OCI-M2 (cell line): Measurements from ENCODE around the gene TNS3.
"Not testable (repeated sequence)": the region's sequence is repeated elsewhere in the genome, so short reads cannot be mapped to it uniquely, and the experiment has no call there.

ENCODE experiments used
- DNase-seq: peaks from one replicate; lab custom pipeline; 2025; ENCODE audit not compliant: unreplicated experiment; lab: John Stamatoyannopoulos, UW

The TNS3 gene

GRCh38 chr7:47474211-47474936 is 107.5 kb downstream of the TNS3 start:
- no peak for DNase-seq

- no peak for DNase-seq
These were observed 108.3 kb downstream of the TNS3 start for GRCh38 chr7:47473499-47474210.

- DNase-seq: no peak
These were observed 109.3 kb downstream of the TNS3 start for GRCh38 chr7:47472444-47473157.

GRCh38 chr7:47471831-47472230 is 110.1 kb downstream of the TNS3 start:
- no peak for DNase-seq

GRCh38 chr7:47471358-47471703 is 110.6 kb downstream of the TNS3 start:
- no peak for DNase-seq

- DNase-seq: no peak
These were observed 111.1 kb downstream of the TNS3 start for GRCh38 chr7:47470567-47471357.

- DNase-seq: not testable (repeated sequence)
These were observed 112.1 kb downstream of the TNS3 start for GRCh38 chr7:47469846-47470245.

- no peak for DNase-seq
These were observed 115.1 kb downstream of the TNS3 start for GRCh38 chr7:47466832-47467231.

- no peak for DNase-seq
These were observed 116.7 kb downstream of the TNS3 start for GRCh38 chr7:47465191-47465590.

- no peak for DNase-seq
These were observed 117.6 kb downstream of the TNS3 start for GRCh38 chr7:47464266-47464665.

GRCh38 chr7:47461746-47462145 is 120.2 kb downstream of the TNS3 start:
- DNase-seq: no peak

GRCh38 chr7:47461161-47461560 is 120.8 kb downstream of the TNS3 start:
- no peak for DNase-seq

GRCh38 chr7:47460251-47460989 is 121.5 kb downstream of the TNS3 start:
- DNase-seq: no peak

GRCh38 chr7:47458486-47458885 is 123.4 kb downstream of the TNS3 start:
- no peak for DNase-seq

- DNase-seq: no peak
These were observed 123.9 kb downstream of the TNS3 start for GRCh38 chr7:47458057-47458456.

GRCh38 chr7:47456210-47456955 is 125.5 kb downstream of the TNS3 start:
- no peak for DNase-seq

GRCh38 chr7:47455872-47456185 is 126.1 kb downstream of the TNS3 start:
- no peak for DNase-seq

GRCh38 chr7:47454974-47455871 is 126.7 kb downstream of the TNS3 start:
- no peak for DNase-seq
